ENCODE results near the gene R3HCC1L. TPM values are rescaled to one million over a fixed set of nuclear protein-coding genes. Genes with fewer than 3 reads are reported as not detected.

The R3HCC1L gene
- 10 to 100 TPM; 23.0 to 28.9 TPM for total RNA-seq

- Mint-ChIP-seq H3K27ac (peak within 1 kb of the TSS; percentile 69 to 85), H3K9me3 (peaks cover 3% of the 10 kb centered on the region), H3K36me3 (peaks cover 4% of the 10 kb centered on the region), H3K4me3 (peak within 1 kb of the TSS; percentile 80), H3K4me1 (ENCODE audit: low read depth in 2 of 2) (peaks cover 14 to 27% of the 10 kb centered on the region in 2 donors), H3K27me3 (peaks cover 2 to 7% of the 10 kb centered on the region in 2 donors)
- ATAC-seq (peak; percentile 98 to 99), DNase-seq (ENCODE audit: low spot score) (peak; percentile 95)
These were observed at the start of gene R3HCC1L for GRCh38 chr10:98134431-98135221. TSS of gene R3HCC1L (plus strand) at chr10:98134657. CDS start at chr10:98208115, 73,458 bp downstream.

GRCh38 chr10:98085238-98085637, 49.2 kb upstream of the R3HCC1L start:
- Mint-ChIP-seq H3K27ac (no peak overlapping the region), H3K27me3 (peaks cover 31 to 36% of the 10 kb centered on the region in 2 donors), H3K36me3 (no peaks in the 10 kb centered on the region), H3K4me3 (no peak overlapping the region), H3K4me1 (ENCODE audit: low read depth in 2 of 2) (no peaks in the 10 kb centered on the region), H3K9me3 (no peaks in the 10 kb centered on the region)
- ATAC-seq (no peak), DNase-seq (ENCODE audit: low spot score) (no peak)

- Mint-ChIP-seq H3K9me3 (no peaks in the 10 kb centered on the region), H3K4me3 (no peak overlapping the region), H3K27me3 (peaks cover 25 to 32% of the 10 kb centered on the region in 2 donors), H3K4me1 (ENCODE audit: low read depth in 2 of 2) (no peaks in the 10 kb centered on the region), H3K27ac (no peak overlapping the region), H3K36me3 (no peaks in the 10 kb centered on the region)
- ATAC-seq (no peak), DNase-seq (ENCODE audit: low spot score) (no peak)
These were observed 47.4 kb upstream of the R3HCC1L start for GRCh38 chr10:98086837-98087708.

- DNase-seq (ENCODE audit: low spot score): no peak
- H3K27me3 Mint-ChIP-seq: peaks cover 29 to 30% of the 10 kb centered on the region in 2 donors
- no peaks in the 10 kb centered on the region for H3K36me3 Mint-ChIP-seq
- H3K9me3 Mint-ChIP-seq: no peaks in the 10 kb centered on the region
- no peak overlapping the region for H3K27ac Mint-ChIP-seq
- H3K4me3 Mint-ChIP-seq: no peak overlapping the region
- no peak for ATAC-seq
- no peaks in the 10 kb centered on the region for H3K4me1 Mint-ChIP-seq (ENCODE audit: low read depth in 2 of 2)
These were observed 46.1 kb upstream of the R3HCC1L start for GRCh38 chr10:98088186-98088971.

- ATAC-seq: no peak
- Mint-ChIP-seq H3K9me3 (no peaks in the 10 kb centered on the region), H3K4me1 (ENCODE audit: low read depth in 2 of 2) (no peaks in the 10 kb centered on the region), H3K27me3 (peaks cover 35 to 43% of the 10 kb centered on the region in 2 donors), H3K27ac (no peak overlapping the region), H3K36me3 (no peaks in the 10 kb centered on the region), H3K4me3 (no peak overlapping the region)
- DNase-seq (ENCODE audit: low spot score): no peak
These were observed 43.6 kb upstream of the R3HCC1L start for GRCh38 chr10:98090822-98091221.

- ATAC-seq (no peak), DNase-seq (ENCODE audit: low spot score) (no peak)
- no peaks in the 10 kb centered on the region for H3K36me3 Mint-ChIP-seq
- no peaks in the 10 kb centered on the region for H3K9me3 Mint-ChIP-seq
- no peaks in the 10 kb centered on the region for H3K4me1 Mint-ChIP-seq (ENCODE audit: low read depth in 2 of 2)
- peaks cover 27 to 29% of the 10 kb centered on the region in 2 donors for H3K27me3 Mint-ChIP-seq
- no peak overlapping the region for H3K27ac Mint-ChIP-seq
- no peak overlapping the region for H3K4me3 Mint-ChIP-seq
These were observed 38.1 kb upstream of the R3HCC1L start for GRCh38 chr10:98096316-98096715.

GRCh38 chr10:98096731-98097130, 37.7 kb upstream of the R3HCC1L start:
- no peak overlapping the region for H3K4me3 Mint-ChIP-seq
- DNase-seq (ENCODE audit: low spot score) (no peak), ATAC-seq (no peak)
- H3K27ac Mint-ChIP-seq: no peak overlapping the region
- H3K9me3 Mint-ChIP-seq: no peaks in the 10 kb centered on the region
- H3K36me3 Mint-ChIP-seq: no peaks in the 10 kb centered on the region
- peaks cover 27 to 29% of the 10 kb centered on the region in 2 donors for H3K27me3 Mint-ChIP-seq
- no peaks in the 10 kb centered on the region for H3K4me1 Mint-ChIP-seq (ENCODE audit: low read depth in 2 of 2)

- peaks cover 27 to 29% of the 10 kb centered on the region in 2 donors for H3K27me3 Mint-ChIP-seq
These were observed 37.3 kb upstream of the R3HCC1L start for GRCh38 chr10:98097175-98097574.

GRCh38 chr10:98097616-98098015, 36.8 kb upstream of the R3HCC1L start:
- H3K27ac Mint-ChIP-seq: no peak overlapping the region

More at GRCh38 chr10:98097175-98097574, 37.3 kb upstream of the R3HCC1L start:
- no peaks in the 10 kb centered on the region for H3K9me3 Mint-ChIP-seq
- H3K27ac Mint-ChIP-seq: no peak overlapping the region
- no peaks in the 10 kb centered on the region for H3K36me3 Mint-ChIP-seq
- H3K4me3 Mint-ChIP-seq: no peak overlapping the region
- H3K4me1 Mint-ChIP-seq (ENCODE audit: low read depth in 2 of 2): no peaks in the 10 kb centered on the region
- DNase-seq (ENCODE audit: low spot score) (no peak), ATAC-seq (peak in 1 of 2 donors; percentile 37)

GRCh38 chr10:98098247-98098646, 36.2 kb upstream of the R3HCC1L start:
- H3K27me3 Mint-ChIP-seq: peaks cover 24 to 25% of the 10 kb centered on the region in 2 donors
- H3K4me1 Mint-ChIP-seq (ENCODE audit: low read depth in 2 of 2): no peaks in the 10 kb centered on the region
- no peak for DNase-seq (ENCODE audit: low spot score)
- H3K4me3 Mint-ChIP-seq: no peak overlapping the region
- H3K36me3 Mint-ChIP-seq: no peaks in the 10 kb centered on the region
- no peaks in the 10 kb centered on the region for H3K9me3 Mint-ChIP-seq
- no peak overlapping the region for H3K27ac Mint-ChIP-seq
- peak in 1 of 2 donors; percentile 14 for ATAC-seq

More at GRCh38 chr10:98097616-98098015, 36.8 kb upstream of the R3HCC1L start:
- H3K27me3 Mint-ChIP-seq: peaks cover 27 to 29% of the 10 kb centered on the region in 2 donors
- ATAC-seq (peak in 1 of 2 donors; percentile 12), DNase-seq (ENCODE audit: low spot score) (no peak)
- no peak overlapping the region for H3K4me3 Mint-ChIP-seq
- H3K9me3 Mint-ChIP-seq: no peaks in the 10 kb centered on the region
- H3K4me1 Mint-ChIP-seq (ENCODE audit: low read depth in 2 of 2): no peaks in the 10 kb centered on the region
- no peaks in the 10 kb centered on the region for H3K36me3 Mint-ChIP-seq

- Mint-ChIP-seq H3K4me3 (no peak overlapping the region), H3K27me3 (peaks cover 16 to 24% of the 10 kb centered on the region in 2 donors), H3K27ac (no peak overlapping the region), H3K36me3 (no peaks in the 10 kb centered on the region), H3K9me3 (no peaks in the 10 kb centered on the region), H3K4me1 (ENCODE audit: low read depth in 2 of 2) (no peaks in the 10 kb centered on the region)
- DNase-seq (ENCODE audit: low spot score): no peak
- no peak for ATAC-seq
These were observed 34.0 kb upstream of the R3HCC1L start for GRCh38 chr10:98100476-98100875.

- DNase-seq (ENCODE audit: low spot score) (no peak), ATAC-seq (no peak)
- Mint-ChIP-seq H3K27ac (no peak overlapping the region), H3K36me3 (no peaks in the 10 kb centered on the region), H3K4me1 (ENCODE audit: low read depth in 2 of 2) (no peaks in the 10 kb centered on the region), H3K9me3 (no peaks in the 10 kb centered on the region), H3K4me3 (no peak overlapping the region), H3K27me3 (peaks cover 14 to 22% of the 10 kb centered on the region in 2 donors)
These were observed 33.1 kb upstream of the R3HCC1L start for GRCh38 chr10:98101366-98101765.

- no peak for DNase-seq (ENCODE audit: low spot score)
- no peaks in the 10 kb centered on the region for H3K9me3 Mint-ChIP-seq
- no peak for ATAC-seq
- H3K4me1 Mint-ChIP-seq (ENCODE audit: low read depth in 2 of 2): no peaks in the 10 kb centered on the region
- no peaks in the 10 kb centered on the region for H3K36me3 Mint-ChIP-seq
- H3K27ac Mint-ChIP-seq: no peak overlapping the region
- no peak overlapping the region for H3K4me3 Mint-ChIP-seq
- H3K27me3 Mint-ChIP-seq: peaks cover 17 to 20% of the 10 kb centered on the region in 2 donors
These were observed 30.3 kb upstream of the R3HCC1L start for GRCh38 chr10:98104125-98104524.
